Testis (tissue), 2 donors: ENCODE results near the gene GOLGA7B.

Source experiments
- POLR2A ChIP-seq: fragments of 450-650 bp; IDR thresholded peaks from one replicate; pipeline ENCODE4 v1.6.1; 2017; ENCODE audit warnings: antibody characterized with exemption, mild to moderate bottlenecking, moderate library complexity
- TF ChIP-seq, protein P1 (sequence below), 3 experiments: fragments of 450-650 bp in 2 of 3; fragments of 200-600 bp in 1 of 3; sonication (generic) in 1 of 3; IDR thresholded peaks; one replicate each; pipeline ENCODE4 v1.5.1; 2016 to 2019; ENCODE audit warnings: antibody characterized with exemption in 3 of 3, mild to moderate bottlenecking in 2 of 3, moderate library complexity in 1 of 3

DNA sequence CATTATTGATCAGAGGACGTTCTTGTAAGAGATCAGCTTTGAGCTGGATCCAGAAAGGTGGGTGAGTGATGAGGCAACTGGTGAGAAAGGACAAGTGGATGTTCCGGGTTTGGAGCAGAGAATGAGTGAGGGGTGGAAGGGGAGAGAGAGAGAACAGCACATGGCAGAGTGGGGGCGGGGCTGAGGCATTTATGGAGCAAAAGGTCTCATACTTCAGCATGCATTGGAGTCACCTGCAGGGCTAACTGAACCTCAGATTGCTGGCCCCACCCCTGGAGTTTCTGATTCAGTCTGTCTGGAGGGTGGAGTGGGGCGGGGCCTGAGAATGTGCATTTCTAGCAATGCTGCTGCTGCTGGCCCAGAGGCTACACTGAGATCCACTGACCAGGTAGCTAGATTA lies 71.2 kb downstream of the GOLGA7B start:
- TF ChIP-seq, protein P1, sequence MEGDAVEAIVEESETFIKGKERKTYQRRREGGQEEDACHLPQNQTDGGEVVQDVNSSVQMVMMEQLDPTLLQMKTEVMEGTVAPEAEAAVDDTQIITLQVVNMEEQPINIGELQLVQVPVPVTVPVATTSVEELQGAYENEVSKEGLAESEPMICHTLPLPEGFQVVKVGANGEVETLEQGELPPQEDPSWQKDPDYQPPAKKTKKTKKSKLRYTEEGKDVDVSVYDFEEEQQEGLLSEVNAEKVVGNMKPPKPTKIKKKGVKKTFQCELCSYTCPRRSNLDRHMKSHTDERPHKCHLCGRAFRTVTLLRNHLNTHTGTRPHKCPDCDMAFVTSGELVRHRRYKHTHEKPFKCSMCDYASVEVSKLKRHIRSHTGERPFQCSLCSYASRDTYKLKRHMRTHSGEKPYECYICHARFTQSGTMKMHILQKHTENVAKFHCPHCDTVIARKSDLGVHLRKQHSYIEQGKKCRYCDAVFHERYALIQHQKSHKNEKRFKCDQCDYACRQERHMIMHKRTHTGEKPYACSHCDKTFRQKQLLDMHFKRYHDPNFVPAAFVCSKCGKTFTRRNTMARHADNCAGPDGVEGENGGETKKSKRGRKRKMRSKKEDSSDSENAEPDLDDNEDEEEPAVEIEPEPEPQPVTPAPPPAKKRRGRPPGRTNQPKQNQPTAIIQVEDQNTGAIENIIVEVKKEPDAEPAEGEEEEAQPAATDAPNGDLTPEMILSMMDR (IDR thresholded peaks at IDR 0.05), result no peak
- TF ChIP-seq POLR2A, result no peak
